Measurements from ENCODE around the gene PPRC1.

Gene PPRC1, protein sequence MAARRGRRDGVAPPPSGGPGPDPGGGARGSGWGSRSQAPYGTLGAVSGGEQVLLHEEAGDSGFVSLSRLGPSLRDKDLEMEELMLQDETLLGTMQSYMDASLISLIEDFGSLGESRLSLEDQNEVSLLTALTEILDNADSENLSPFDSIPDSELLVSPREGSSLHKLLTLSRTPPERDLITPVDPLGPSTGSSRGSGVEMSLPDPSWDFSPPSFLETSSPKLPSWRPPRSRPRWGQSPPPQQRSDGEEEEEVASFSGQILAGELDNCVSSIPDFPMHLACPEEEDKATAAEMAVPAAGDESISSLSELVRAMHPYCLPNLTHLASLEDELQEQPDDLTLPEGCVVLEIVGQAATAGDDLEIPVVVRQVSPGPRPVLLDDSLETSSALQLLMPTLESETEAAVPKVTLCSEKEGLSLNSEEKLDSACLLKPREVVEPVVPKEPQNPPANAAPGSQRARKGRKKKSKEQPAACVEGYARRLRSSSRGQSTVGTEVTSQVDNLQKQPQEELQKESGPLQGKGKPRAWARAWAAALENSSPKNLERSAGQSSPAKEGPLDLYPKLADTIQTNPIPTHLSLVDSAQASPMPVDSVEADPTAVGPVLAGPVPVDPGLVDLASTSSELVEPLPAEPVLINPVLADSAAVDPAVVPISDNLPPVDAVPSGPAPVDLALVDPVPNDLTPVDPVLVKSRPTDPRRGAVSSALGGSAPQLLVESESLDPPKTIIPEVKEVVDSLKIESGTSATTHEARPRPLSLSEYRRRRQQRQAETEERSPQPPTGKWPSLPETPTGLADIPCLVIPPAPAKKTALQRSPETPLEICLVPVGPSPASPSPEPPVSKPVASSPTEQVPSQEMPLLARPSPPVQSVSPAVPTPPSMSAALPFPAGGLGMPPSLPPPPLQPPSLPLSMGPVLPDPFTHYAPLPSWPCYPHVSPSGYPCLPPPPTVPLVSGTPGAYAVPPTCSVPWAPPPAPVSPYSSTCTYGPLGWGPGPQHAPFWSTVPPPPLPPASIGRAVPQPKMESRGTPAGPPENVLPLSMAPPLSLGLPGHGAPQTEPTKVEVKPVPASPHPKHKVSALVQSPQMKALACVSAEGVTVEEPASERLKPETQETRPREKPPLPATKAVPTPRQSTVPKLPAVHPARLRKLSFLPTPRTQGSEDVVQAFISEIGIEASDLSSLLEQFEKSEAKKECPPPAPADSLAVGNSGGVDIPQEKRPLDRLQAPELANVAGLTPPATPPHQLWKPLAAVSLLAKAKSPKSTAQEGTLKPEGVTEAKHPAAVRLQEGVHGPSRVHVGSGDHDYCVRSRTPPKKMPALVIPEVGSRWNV (N-terminal part only)

DNA sequence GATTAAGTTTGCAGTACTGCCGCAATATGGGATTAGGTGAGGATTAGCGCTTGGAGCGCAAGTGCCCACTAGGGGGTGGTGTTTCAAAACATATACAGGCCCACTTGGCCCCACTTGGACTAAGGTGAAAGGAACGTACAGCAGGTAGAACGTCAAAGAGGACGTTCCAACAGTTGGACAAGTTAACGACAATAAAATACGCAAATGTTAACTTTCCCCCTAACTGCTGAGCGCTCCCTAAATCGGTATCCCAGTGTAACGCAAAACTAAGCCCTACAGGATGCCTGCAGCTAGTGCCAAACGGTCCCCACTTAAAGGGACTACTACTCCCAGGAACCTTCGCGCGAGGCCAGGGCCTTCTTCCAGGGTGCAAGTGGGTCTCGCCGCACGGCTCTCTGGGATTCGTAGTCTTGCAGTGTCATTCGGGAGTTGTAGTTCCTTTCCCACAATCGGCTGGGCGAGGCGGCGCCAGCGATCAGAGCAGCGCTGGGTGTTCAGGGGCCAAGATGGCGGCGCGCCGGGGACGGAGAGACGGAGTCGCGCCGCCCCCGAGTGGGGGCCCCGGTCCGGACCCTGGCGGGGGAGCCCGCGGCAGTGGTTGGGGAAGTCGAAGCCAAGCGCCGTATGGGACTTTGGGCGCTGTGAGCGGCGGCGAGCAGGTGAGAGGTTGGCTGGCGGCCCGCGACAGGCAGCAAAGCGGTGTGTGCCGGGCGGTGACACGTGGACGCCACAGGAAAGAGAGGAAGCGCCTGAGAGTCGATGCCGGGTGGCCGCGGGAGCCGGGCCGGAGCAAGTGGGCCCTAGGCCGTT, at the start of gene PPRC1:
Gene PPRC1 (plus strand): TSS at position 478 of the 810 bp plus-strand sequence. CDS start 29 bp downstream, at position 507.
- DNase-seq (ENCODE audit: low spot score): peak; percentile 97

DNA sequence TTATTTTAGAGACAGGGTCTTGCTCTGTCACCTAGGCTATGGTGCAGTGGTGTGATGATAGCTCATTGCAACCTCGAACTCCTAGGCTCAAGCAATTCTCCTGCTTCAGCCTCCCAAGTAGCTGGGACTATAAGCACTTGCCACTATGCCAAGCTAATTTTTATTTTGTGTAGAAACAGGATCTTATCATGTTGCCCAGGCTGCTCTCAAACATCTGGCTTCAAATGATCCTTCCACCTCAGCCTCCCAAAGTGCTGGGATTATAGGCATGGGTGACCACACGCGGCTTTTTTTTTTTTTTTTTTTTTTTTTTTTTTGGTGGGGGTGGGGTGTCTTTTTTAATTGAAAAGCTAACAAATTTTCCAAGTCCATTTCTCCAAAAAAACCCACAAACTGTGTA, 49.3 kb upstream of the PPRC1 start:
- no peak for DNase-seq (ENCODE audit: low spot score)

DNA sequence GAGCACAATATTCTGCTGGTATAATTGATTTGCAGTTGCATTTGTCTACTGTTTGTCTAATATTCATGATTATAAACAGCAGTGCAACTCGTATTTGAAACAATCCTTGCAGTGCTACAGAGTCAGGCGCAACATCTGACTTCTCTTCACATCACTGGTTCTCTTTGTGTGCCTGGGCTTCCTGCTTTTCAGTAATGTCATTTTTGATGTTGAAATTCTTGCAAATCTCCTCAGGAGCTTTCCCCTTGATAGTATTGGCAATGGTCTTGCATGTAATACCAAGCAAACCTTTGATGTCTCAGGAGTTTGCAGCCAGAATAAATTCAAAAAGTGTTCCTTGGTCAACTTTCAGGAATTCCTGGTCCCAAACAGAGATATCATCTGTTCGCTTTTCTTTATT, 47.5 kb upstream of the PPRC1 start:
- no peak for DNase-seq (ENCODE audit: low spot score)

DNA sequence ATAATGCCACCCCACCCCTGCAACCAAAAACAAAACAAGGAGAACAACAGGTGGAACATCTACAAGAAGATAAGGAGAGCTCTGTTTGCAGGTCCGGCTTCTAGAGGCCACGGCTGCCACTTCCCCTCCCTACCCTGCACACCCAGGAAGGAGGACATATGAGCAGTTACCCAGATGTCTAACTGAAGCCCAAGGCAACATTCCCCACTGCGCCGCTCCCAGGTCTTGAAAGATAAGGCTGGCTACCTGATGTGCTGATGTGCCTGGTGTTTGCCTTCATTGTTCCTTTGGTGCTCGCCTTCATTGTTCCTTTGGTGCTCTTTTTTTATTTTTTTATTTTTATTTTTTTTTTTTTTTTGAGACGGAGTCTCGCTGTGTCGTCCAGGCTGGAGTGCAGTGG, 46.6 kb upstream of the PPRC1 start:
- no peak for DNase-seq (ENCODE audit: low spot score)

- no peak for DNase-seq (ENCODE audit: low spot score)
Measured at GRCh38 chr10:102090772-102091171, 42.1 kb upstream of the PPRC1 start.

DNA sequence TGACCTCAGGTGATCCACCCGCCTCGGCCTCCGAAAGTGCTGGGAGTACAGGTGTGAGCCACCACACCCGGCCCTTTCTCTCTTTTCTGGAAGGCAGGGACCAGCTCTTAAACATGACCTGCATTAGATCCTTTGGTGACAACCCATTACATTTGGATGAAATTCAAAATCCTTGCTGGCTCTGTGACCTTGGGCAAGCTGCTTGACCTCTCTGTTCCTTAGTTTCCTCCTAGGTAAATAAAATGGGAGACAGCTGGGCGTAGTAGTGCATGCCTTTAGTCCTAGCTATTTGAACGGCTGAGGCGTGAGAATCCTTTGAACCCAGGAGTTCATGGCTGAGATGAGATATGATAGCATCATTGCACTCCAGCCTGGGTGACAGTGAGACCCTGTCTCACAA, 36.4 kb upstream of the PPRC1 start:
- DNase-seq (ENCODE audit: low spot score): no peak

DNA sequence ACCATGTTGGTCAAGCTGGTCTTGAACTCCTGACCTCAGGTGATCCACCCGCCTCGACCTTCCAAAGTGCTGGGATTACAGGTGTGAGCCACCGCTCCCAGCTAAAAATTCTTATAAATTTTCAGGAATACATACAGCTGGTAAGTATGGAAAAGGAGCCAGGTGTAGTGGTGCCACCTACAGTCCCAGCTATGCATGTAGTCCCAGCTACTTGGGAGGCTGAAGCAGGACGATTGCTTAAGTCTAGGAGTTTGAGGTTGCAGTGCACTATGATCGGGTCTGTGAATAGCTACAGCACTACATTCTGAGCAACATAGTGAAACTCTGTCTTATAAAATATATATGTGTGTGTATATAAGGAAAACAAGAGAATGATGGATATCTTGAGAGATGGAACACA, 31.7 kb upstream of the PPRC1 start:
- no peak for DNase-seq (ENCODE audit: low spot score)

- DNase-seq (ENCODE audit: low spot score): no peak
Measured at GRCh38 chr10:102102421-102102820, 30.4 kb upstream of the PPRC1 start.

- DNase-seq (ENCODE audit: low spot score): no peak
Measured at GRCh38 chr10:102106998-102107397, 25.8 kb upstream of the PPRC1 start.

GRCh38 chr10:102109166-102110116, 23.4 kb upstream of the PPRC1 start:
- DNase-seq (ENCODE audit: low spot score): no peak

- no peak for DNase-seq (ENCODE audit: low spot score)
Measured at GRCh38 chr10:102111276-102111675, 21.6 kb upstream of the PPRC1 start.

- DNase-seq (ENCODE audit: low spot score): no peak
Measured at GRCh38 chr10:102112210-102112817, 20.5 kb upstream of the PPRC1 start.

DNA sequence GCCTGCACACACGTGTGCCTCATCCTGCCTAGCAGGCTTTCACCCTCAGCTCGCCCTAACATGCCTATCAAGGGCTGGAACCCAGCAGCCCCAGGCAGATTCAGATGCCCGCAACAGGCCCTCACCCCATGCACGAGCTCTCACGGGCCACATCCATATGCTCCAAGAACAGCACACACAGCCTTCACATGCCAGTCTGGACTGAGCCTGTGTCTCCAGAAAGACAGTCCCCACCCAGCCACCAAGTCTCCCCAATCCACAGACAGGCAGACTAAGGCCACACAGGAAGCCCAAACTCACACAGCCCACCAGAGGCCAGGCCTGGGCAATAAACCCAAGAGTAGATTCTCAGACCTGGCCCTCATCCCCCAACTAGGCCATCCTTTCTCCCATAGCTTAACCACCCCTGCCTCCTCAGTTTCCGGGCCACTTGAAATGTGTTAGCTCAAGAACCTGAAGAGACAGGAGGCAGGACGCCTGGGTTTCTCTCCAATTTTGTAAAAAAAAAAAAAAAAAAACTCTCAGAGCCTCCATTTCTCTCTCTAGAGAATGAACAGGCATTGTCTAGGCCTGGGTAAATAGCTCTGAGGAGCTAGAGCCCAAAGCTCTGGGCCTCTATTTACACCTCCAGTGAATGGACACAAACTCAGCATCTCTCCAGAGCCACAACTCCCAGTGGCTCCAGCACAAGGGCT, 19.4 kb upstream of the PPRC1 start:
- DNase-seq (ENCODE audit: low spot score): no peak

DNA sequence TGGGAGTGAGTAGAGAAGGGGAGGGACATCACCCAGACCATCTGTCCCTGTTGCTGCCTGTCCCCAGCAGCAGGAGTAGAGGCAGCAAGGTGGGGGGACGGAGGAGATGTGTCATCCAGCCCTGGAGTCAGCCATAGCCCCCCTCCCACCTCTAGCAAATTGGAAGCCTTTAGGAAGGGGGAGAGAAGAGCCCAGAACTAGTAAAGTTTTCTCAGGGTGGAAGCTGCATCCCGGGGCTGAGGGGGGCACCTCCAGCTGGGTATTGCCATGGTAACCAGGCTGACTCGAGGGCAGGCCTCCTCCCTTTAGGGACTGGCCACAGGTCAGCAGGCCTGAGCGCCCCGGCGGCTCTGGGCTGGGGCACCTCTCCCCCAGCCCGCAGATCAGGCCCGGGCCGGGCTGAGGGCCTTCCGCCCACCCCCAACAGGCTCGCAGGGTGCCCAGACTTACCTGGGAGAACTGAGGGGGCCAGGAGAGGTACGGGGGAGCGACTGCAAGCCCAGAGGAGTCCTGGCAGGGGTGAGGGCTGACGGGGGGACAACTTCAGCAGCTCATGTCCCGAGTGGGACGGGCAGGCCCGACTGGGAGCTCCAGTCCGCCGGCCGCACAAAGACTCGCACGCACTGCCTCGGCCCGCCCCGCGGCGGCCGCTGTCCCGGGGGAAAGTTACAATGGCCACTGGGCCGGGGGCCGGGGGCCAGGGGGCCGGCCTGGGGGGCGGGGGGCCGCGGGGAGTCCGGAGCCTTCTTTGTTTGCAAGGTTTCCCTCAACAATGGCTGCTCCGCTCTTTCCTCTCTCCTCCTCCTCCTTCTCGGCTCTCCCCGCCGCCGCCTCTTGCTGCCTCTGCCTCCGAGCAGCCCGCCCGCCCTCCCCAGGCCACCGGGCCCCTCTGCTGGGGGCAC, 18.6 kb upstream of the PPRC1 start:
- DNase-seq (ENCODE audit: low spot score): no peak

- peak; percentile 81 for DNase-seq (ENCODE audit: low spot score)
Measured at GRCh38 chr10:102114861-102115618, 17.8 kb upstream of the PPRC1 start.

- DNase-seq (ENCODE audit: low spot score): no peak
Measured at GRCh38 chr10:102115775-102116174, 17.1 kb upstream of the PPRC1 start.

DNA sequence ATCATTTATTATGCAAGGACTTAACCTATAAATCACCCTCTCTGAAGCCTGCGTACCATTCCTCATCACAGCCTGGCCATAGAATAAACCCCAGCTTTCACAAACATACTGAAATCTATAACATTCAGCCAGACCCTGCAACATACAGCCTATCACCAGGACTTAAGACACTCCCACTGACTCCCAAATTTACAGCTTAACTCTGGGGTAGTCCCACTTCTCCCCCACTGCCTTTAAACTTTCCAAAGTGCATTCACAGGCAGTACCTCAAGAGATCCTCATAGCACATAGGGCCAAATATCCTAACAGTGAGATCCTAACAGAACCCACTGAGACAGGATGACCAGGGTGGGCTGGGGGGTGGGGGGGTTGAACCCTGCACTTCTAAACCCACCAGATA, 16.2 kb upstream of the PPRC1 start:
- DNase-seq (ENCODE audit: low spot score): no peak
